ENCODE results near the gene PITPNM2. TPM values are rescaled to one million over a fixed set of nuclear protein-coding genes. Genes with fewer than 3 reads are reported as not detected.
A peak's percentile ranks its signal among the peaks of the same experiment; 100 is the strongest.

Gene PITPNM2
- total RNA-seq, 2 experiments from 2014 or later, result 19.0 to 21.8 TPM

DNA sequence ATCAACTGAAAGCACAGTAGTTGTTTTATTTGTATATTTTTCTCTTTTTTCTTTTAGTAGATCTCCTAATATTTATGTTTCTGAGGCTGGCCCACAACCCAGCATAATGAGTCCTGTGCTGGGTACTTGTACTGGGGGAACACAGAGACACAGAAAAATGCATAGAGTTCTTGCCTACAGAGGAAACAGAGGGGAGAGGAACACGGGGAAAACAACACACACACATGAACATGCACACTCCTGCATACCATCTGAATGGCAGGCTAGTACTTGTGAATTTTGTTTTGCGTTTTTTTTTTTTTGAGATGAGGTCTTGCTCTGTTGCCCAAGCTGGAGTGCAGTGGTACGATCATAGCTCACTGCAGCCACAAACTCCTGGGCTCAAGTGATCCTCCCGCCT is 21.3 kb downstream of the PITPNM2 start:
- POLR2A ChIA-PET, result no interaction called here
- Mint-ChIP-seq H3K27ac (no peak overlapping the region), H3K36me3 (ENCODE audit: low read depth) (peaks cover 11% of the 10 kb centered on the region), H3K9me3 (no peaks in the 10 kb centered on the region), H3K4me3 (no peak overlapping the region), H3K27me3 (no peaks in the 10 kb centered on the region), H3K4me1 (peaks cover 37% of the 10 kb centered on the region)
- no peak for DNase-seq
- CTCF ChIA-PET, result interaction anchor here (1.0 to 1.4 kb wide), 2 partner anchors 11 to 59 kb away, joined by 3 read pairs; no protein-coding TSS in a partner anchor

GRCh38 chr12:123127182-123127495 is 23.8 kb downstream of the PITPNM2 start:
- Mint-ChIP-seq H3K4me3 (no peak overlapping the region), H3K27ac (no peak overlapping the region), H3K4me1 (peaks cover 32% of the 10 kb centered on the region), H3K27me3 (no peaks in the 10 kb centered on the region), H3K9me3 (no peaks in the 10 kb centered on the region), H3K36me3 (ENCODE audit: low read depth) (peaks cover under 1% of the 10 kb centered on the region)
- no peak for DNase-seq
- ChIA-PET CTCF (interaction anchor here (1.3 to 1.4 kb wide), 2 partner anchors 20 to 83 kb away, joined by 3 to 5 read pairs; no protein-coding TSS in a partner anchor), POLR2A (no interaction called here)

GRCh38 chr12:123126294-123127181 is 24.4 kb downstream of the PITPNM2 start:
- POLR2A ChIA-PET, result no interaction called here

DNA sequence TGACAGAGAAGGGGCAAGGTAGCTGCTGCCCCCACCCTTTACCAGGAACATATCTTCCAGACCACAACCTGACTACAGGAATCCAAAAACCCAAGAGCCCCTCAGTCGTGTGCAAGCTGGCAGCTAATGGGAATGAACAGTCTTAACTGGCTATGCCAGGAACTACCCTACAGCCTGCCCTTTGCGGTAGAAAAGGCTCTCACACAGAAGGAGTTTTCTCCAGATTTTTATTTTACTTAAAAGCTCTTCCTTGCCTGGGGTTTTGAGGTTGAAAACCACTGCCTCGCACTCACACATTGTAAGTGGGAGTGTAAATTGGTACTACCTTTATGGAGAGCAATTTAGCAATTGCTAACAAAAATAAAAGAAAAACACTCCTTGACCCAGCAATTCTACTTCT is 28.3 kb downstream of the PITPNM2 start:
- CTCF ChIA-PET, result interaction anchor here (1.3 to 5.0 kb wide), 2 partner anchors 14 to 18 kb away, joined by 3 to 32 read pairs; no protein-coding TSS in a partner anchor
- DNase-seq, result no peak

More at GRCh38 chr12:123126294-123127181, 24.4 kb downstream of the PITPNM2 start:
- no peak for DNase-seq
- Mint-ChIP-seq H3K4me1 (peaks cover 32% of the 10 kb centered on the region), H3K27me3 (no peaks in the 10 kb centered on the region), H3K4me3 (no peak overlapping the region), H3K27ac (no peak overlapping the region), H3K9me3 (no peaks in the 10 kb centered on the region), H3K36me3 (ENCODE audit: low read depth) (peaks cover 3% of the 10 kb centered on the region)
- CTCF ChIA-PET, result interaction anchor here (0.5 to 1.4 kb wide), 4 partner anchors 20 to 268 kb away, joined by 3 to 5 read pairs (median 4); partner anchors contain the start of genes MPHOSPH9 and MTRFR

DNA sequence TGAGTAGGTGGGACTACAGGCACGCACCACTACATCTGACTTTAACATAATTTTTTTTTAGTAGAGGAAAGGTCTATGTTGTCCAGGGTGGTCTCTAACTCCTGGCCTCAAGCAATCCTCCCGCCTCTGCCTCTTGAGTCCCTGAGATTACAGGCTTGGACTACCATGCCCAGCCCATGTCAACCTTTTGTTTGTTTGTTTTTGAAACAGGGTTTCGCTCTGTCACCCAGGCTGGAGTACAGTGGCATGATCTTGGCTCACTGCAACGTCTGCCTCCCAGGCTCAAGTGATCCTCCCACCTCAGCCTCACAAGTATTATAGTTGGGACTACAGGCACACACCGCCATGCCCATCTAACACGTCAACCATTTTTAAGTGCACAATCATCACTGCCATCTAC is 29.2 kb downstream of the PITPNM2 start:
- CTCF ChIA-PET, result interaction anchor here (0.9 to 5.0 kb wide), 5 partner anchors 10 to 78 kb away, joined by 3 to 32 read pairs (median 5); no protein-coding TSS in a partner anchor
- Mint-ChIP-seq H3K27me3 (no peaks in the 10 kb centered on the region), H3K4me3 (peak overlapping the region; percentile 35), H3K4me1 (peaks cover 48% of the 10 kb centered on the region), H3K9me3 (no peaks in the 10 kb centered on the region), H3K36me3 (ENCODE audit: low read depth) (peaks cover 13% of the 10 kb centered on the region), H3K27ac (peak overlapping the region; percentile 92)
- no peak for DNase-seq
- POLR2A ChIA-PET, result no interaction called here

More for the DNA sequence above, 28.3 kb downstream of the PITPNM2 start:
- peak overlapping the region; percentile 35 for H3K4me3 Mint-ChIP-seq
- peaks cover 13% of the 10 kb centered on the region for H3K36me3 Mint-ChIP-seq (ENCODE audit: low read depth)
- POLR2A ChIA-PET, result interaction anchor here (0.6 to 2.0 kb wide), 3 partner anchors 8 to 780 kb away, joined by 3 to 5 read pairs (median 4); no protein-coding TSS in a partner anchor
- peaks cover 50% of the 10 kb centered on the region for H3K4me1 Mint-ChIP-seq
- H3K27me3 Mint-ChIP-seq, result no peaks in the 10 kb centered on the region
- H3K9me3 Mint-ChIP-seq, result no peaks in the 10 kb centered on the region
- H3K27ac Mint-ChIP-seq, result peak overlapping the region; percentile 92

DNA sequence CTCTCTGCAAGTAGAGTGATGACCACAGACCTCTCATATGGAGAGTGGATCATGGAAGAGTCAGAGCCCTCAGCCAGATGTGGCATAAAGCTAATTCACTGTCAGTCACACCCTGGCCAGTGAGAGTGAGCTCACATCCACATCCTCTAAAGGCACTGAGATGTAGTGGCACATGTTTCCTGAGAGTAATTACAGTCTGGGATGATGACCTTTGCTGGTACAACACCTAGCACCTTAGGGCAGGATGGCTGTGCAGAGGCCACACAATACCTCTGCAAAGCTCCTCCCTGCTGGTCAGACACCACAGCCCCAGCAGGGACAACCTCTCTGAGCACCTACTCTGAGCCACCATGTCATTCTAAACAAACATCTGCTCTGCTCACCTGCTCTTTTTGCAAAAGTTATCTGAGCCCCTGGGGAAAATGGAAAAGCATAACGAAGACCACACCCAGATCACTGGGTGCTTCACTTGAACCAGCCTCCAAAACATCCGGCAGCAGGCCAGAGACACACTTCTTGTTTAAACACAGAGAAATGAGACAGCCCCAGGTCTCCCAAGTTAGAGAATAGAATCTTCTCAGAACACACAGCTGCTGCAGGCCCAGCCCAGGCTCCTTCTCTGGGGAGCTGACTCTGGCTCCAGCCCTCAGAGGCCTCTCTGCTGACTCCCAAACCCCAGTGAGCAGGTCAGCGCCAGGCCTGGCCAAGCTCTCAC is 30.3 kb downstream of the PITPNM2 start:
- Mint-ChIP-seq H3K27me3 (no peaks in the 10 kb centered on the region), H3K4me3 (peak overlapping the region; percentile 45), H3K9me3 (no peaks in the 10 kb centered on the region), H3K4me1 (peaks cover 54% of the 10 kb centered on the region), H3K27ac (peak overlapping the region; percentile 97), H3K36me3 (ENCODE audit: low read depth) (peaks cover 13% of the 10 kb centered on the region)
- CTCF ChIA-PET, result interaction anchor here (0.6 to 5.0 kb wide), 10 partner anchors 11 to 1249 kb away, joined by 3 to 32 read pairs (median 4); no protein-coding TSS in a partner anchor
- POLR2A ChIA-PET, result interaction anchor here (0.6 to 1.2 kb wide), 2 partner anchors 11 to 45 kb away, joined by 3 to 4 read pairs; no protein-coding TSS in a partner anchor
- DNase-seq, result peak; percentile 68

GRCh38 chr12:123119808-123120207 is 31.1 kb downstream of the PITPNM2 start:
- DNase-seq, result peak; percentile 61
- Mint-ChIP-seq H3K4me1 (peaks cover 62% of the 10 kb centered on the region), H3K27me3 (no peaks in the 10 kb centered on the region), H3K9me3 (no peaks in the 10 kb centered on the region), H3K27ac (peak overlapping the region; percentile 97), H3K36me3 (ENCODE audit: low read depth) (peaks cover 13% of the 10 kb centered on the region), H3K4me3 (peak overlapping the region; percentile 10)
- CTCF ChIA-PET, result interaction anchor here (0.5 to 5.0 kb wide), 9 partner anchors 11 to 486 kb away, joined by 3 to 32 read pairs (median 3); no protein-coding TSS in a partner anchor
- POLR2A ChIA-PET, result interaction anchor here (1.2 kb wide), 1 partner anchor 12 kb away, joined by 4 read pairs; no protein-coding TSS in a partner anchor

GRCh38 chr12:123118497-123118896 is 32.4 kb downstream of the PITPNM2 start:
- no peaks in the 10 kb centered on the region for H3K9me3 Mint-ChIP-seq
- ChIA-PET CTCF (interaction anchor here (0.6 to 1.2 kb wide), 7 partner anchors 9 to 53 kb away, joined by 3 to 4 read pairs (median 3); no protein-coding TSS in a partner anchor), POLR2A (no interaction called here)
- peaks cover 72% of the 10 kb centered on the region for H3K4me1 Mint-ChIP-seq
- H3K36me3 Mint-ChIP-seq (ENCODE audit: low read depth), result peaks cover 13% of the 10 kb centered on the region
- no peak overlapping the region for H3K4me3 Mint-ChIP-seq
- DNase-seq, result no peak
- no peaks in the 10 kb centered on the region for H3K27me3 Mint-ChIP-seq
- no peak overlapping the region for H3K27ac Mint-ChIP-seq

GRCh38 chr12:123115409-123116121 is 35.3 kb downstream of the PITPNM2 start:
- Mint-ChIP-seq H3K9me3 (no peaks in the 10 kb centered on the region), H3K4me3 (no peak overlapping the region), H3K4me1 (peaks cover 56% of the 10 kb centered on the region), H3K27ac (peak overlapping the region; percentile 79), H3K27me3 (no peaks in the 10 kb centered on the region), H3K36me3 (ENCODE audit: low read depth) (peaks cover 10% of the 10 kb centered on the region)
- ChIA-PET CTCF (interaction anchor here (0.7 to 1.4 kb wide), 4 partner anchors 8 to 282 kb away, joined by 3 read pairs; no protein-coding TSS in a partner anchor), POLR2A (interaction anchor here (1.4 kb wide), 1 partner anchor 8 kb away, joined by 5 read pairs; no protein-coding TSS in a partner anchor)
- no peak for DNase-seq

GRCh38 chr12:123114304-123115083 is 36.4 kb downstream of the PITPNM2 start:
- peak overlapping the region; percentile 79 for H3K27ac Mint-ChIP-seq
- POLR2A ChIA-PET, result interaction anchor here (1.4 kb wide), 1 partner anchor 9 kb away, joined by 5 read pairs; no protein-coding TSS in a partner anchor

GRCh38 chr12:123113026-123113425 is 37.9 kb downstream of the PITPNM2 start:
- H3K9me3 Mint-ChIP-seq, result no peaks in the 10 kb centered on the region

More at GRCh38 chr12:123114304-123115083, 36.4 kb downstream of the PITPNM2 start:
- Mint-ChIP-seq H3K4me1 (peaks cover 47% of the 10 kb centered on the region), H3K4me3 (no peak overlapping the region), H3K36me3 (ENCODE audit: low read depth) (peaks cover 12% of the 10 kb centered on the region), H3K9me3 (no peaks in the 10 kb centered on the region), H3K27me3 (no peaks in the 10 kb centered on the region)
- CTCF ChIA-PET, result interaction anchor here (0.5 to 1.0 kb wide), 4 partner anchors 71 to 460 kb away, joined by 3 to 6 read pairs (median 3); no protein-coding TSS in a partner anchor
- no peak for DNase-seq

More at GRCh38 chr12:123113026-123113425, 37.9 kb downstream of the PITPNM2 start:
- H3K36me3 Mint-ChIP-seq (ENCODE audit: low read depth), result peaks cover 12% of the 10 kb centered on the region
- ChIA-PET POLR2A (no interaction called here), CTCF (interaction anchor here (0.7 kb wide), 1 partner anchor 43 kb away, joined by 3 read pairs; no protein-coding TSS in a partner anchor)
- DNase-seq, result no peak
- no peak overlapping the region for H3K4me3 Mint-ChIP-seq
- H3K27ac Mint-ChIP-seq, result no peak overlapping the region
- no peaks in the 10 kb centered on the region for H3K27me3 Mint-ChIP-seq
- H3K4me1 Mint-ChIP-seq, result peaks cover 45% of the 10 kb centered on the region

Data from activated CD4-positive, alpha-beta T cell treated with anti-CD3 and anti-CD28 coated beads, Interleukin-2, amount 10 ng/mL, durations not matched to agents 7 days and 5 days (primary cell).